HUES48 (cell line): ENCODE results near the gene GRM4.
A peak's percentile ranks its signal among the peaks of the same experiment; 100 is the strongest.
"Not testable (repeated sequence)": the region's sequence is repeated elsewhere in the genome, so short reads cannot be mapped to it uniquely, and the experiment has no call there.

Source experiments
- H3K27ac ChIP-seq: one replicate; pipeline ENCODE4 v1.7.0; 2013; ENCODE audit warnings: low read depth, low read length, inconsistent platforms
- H3K27me3 ChIP-seq: 2 replicates; pipeline ENCODE4 v1.6.1; 2013; ENCODE audit warnings: mild to moderate bottlenecking, low read length; ENCODE audit not compliant: control insufficient read depth, insufficient read depth
- H3K36me3 ChIP-seq: 2 replicates; pipeline ENCODE4 v1.6.1; 2013; ENCODE audit warnings: low read length; ENCODE audit not compliant: control insufficient read depth, insufficient read depth
- H3K4me1 ChIP-seq: 2 replicates; pipeline ENCODE4 v1.6.1; 2013; ENCODE audit warnings: mild to moderate bottlenecking, low read length; ENCODE audit not compliant: control insufficient read depth, insufficient read depth
- H3K4me3 ChIP-seq: 2 replicates; pipeline ENCODE4 v1.5.1; 2013; ENCODE audit warnings: mild to moderate bottlenecking, low read depth, low read length
- H3K9ac ChIP-seq: 2 replicates; pipeline ENCODE4 v1.6.1; 2013; ENCODE audit warnings: mild to moderate bottlenecking, low read depth, low read length, moderate library complexity
- H3K9me3 ChIP-seq: 2 replicates; pipeline ENCODE4 v1.6.1; 2013; ENCODE audit warnings: low read length; ENCODE audit not compliant: control insufficient read depth, insufficient read depth

Gene GRM4

GRCh38 chr6:34146021-34146782 is at the start of gene GRM4:
Gene GRM4 (minus strand): TSS chr6:34146087. CDS start chr6:34133496, 12,591 bp downstream.
- peak within 1 kb of the TSS; percentile 38 for H3K27ac ChIP-seq
- no peak within 1 kb of the TSS; the same call in 1 of the 2 replicates for H3K9ac ChIP-seq
- H3K4me3 ChIP-seq, result peak within 1 kb of the TSS; percentile 77
- H3K36me3 ChIP-seq, result no peaks in the 10 kb centered on the region
- peaks cover 47% of the 10 kb centered on the region for H3K27me3 ChIP-seq
- H3K4me1 ChIP-seq, result peaks cover 54% of the 10 kb centered on the region
- H3K9me3 ChIP-seq, result no peaks in the 10 kb centered on the region

- no peak overlapping the region for H3K9ac ChIP-seq
- no peak overlapping the region for H3K27ac ChIP-seq
- no peaks in the 10 kb centered on the region for H3K36me3 ChIP-seq
- H3K4me3 ChIP-seq, result no peak overlapping the region
- peaks cover 9% of the 10 kb centered on the region for H3K27me3 ChIP-seq
- no peaks in the 10 kb centered on the region for H3K9me3 ChIP-seq
- H3K4me1 ChIP-seq, result peaks cover 3% of the 10 kb centered on the region
Observed at GRCh38 chr6:34194772-34195171, 48.9 kb upstream of the GRM4 start.

GRCh38 chr6:34190504-34191122 is 44.7 kb upstream of the GRM4 start:
- Histone ChIP-seq H3K36me3 (no peaks in the 10 kb centered on the region), H3K4me3 (no peak overlapping the region), H3K27me3 (peaks cover 6% of the 10 kb centered on the region), H3K27ac (no peak overlapping the region), H3K4me1 (no peaks in the 10 kb centered on the region), H3K9ac (no peak overlapping the region), H3K9me3 (no peaks in the 10 kb centered on the region)

- no peak overlapping the region for H3K27ac ChIP-seq
- no peaks in the 10 kb centered on the region for H3K9me3 ChIP-seq
- H3K4me1 ChIP-seq, result no peaks in the 10 kb centered on the region
- no peaks in the 10 kb centered on the region for H3K36me3 ChIP-seq
- no peaks in the 10 kb centered on the region for H3K27me3 ChIP-seq
- H3K9ac ChIP-seq, result no peak overlapping the region
- H3K4me3 ChIP-seq, result no peak overlapping the region
Observed at GRCh38 chr6:34189806-34190503, 44.1 kb upstream of the GRM4 start.

GRCh38 chr6:34184726-34185125 is 38.8 kb upstream of the GRM4 start:
- H3K27ac ChIP-seq, H3K27me3 ChIP-seq, H3K9me3 ChIP-seq, H3K36me3 ChIP-seq, H3K9ac ChIP-seq, H3K4me1 ChIP-seq, H3K4me3 ChIP-seq: not testable (repeated sequence)

GRCh38 chr6:34182751-34183531 is 37.1 kb upstream of the GRM4 start:
- no peaks in the 10 kb centered on the region for H3K4me1 ChIP-seq
- H3K4me3 ChIP-seq, result no peak overlapping the region
- no peaks in the 10 kb centered on the region for H3K9me3 ChIP-seq
- H3K27me3 ChIP-seq, result no peaks in the 10 kb centered on the region
- H3K9ac ChIP-seq, result no peak overlapping the region
- no peaks in the 10 kb centered on the region for H3K36me3 ChIP-seq
- no peak overlapping the region for H3K27ac ChIP-seq

- Histone ChIP-seq H3K9me3 (no peaks in the 10 kb centered on the region), H3K27me3 (no peaks in the 10 kb centered on the region), H3K27ac (no peak overlapping the region), H3K9ac (no peak overlapping the region), H3K4me1 (no peaks in the 10 kb centered on the region), H3K36me3 (no peaks in the 10 kb centered on the region), H3K4me3 (no peak overlapping the region)
Observed at GRCh38 chr6:34181908-34182307, 36.0 kb upstream of the GRM4 start.

GRCh38 chr6:34179106-34179720 is 33.3 kb upstream of the GRM4 start:
- Histone ChIP-seq H3K27ac (no peak overlapping the region), H3K9me3 (no peaks in the 10 kb centered on the region), H3K27me3 (no peaks in the 10 kb centered on the region), H3K9ac (no peak overlapping the region), H3K36me3 (no peaks in the 10 kb centered on the region), H3K4me1 (no peaks in the 10 kb centered on the region), H3K4me3 (no peak overlapping the region)

GRCh38 chr6:34178357-34179105 is 32.6 kb upstream of the GRM4 start:
- no peak overlapping the region for H3K27ac ChIP-seq
- no peaks in the 10 kb centered on the region for H3K36me3 ChIP-seq
- no peak overlapping the region for H3K4me3 ChIP-seq
- H3K4me1 ChIP-seq, result no peaks in the 10 kb centered on the region
- H3K9me3 ChIP-seq, result no peaks in the 10 kb centered on the region
- no peak overlapping the region for H3K9ac ChIP-seq
- no peaks in the 10 kb centered on the region for H3K27me3 ChIP-seq

- H3K4me3 ChIP-seq, result no peak overlapping the region
- no peaks in the 10 kb centered on the region for H3K27me3 ChIP-seq
- no peak overlapping the region for H3K27ac ChIP-seq
- H3K4me1 ChIP-seq, result no peaks in the 10 kb centered on the region
- H3K9me3 ChIP-seq, result no peaks in the 10 kb centered on the region
- H3K36me3 ChIP-seq, result no peaks in the 10 kb centered on the region
- H3K9ac ChIP-seq, result no peak overlapping the region
Observed at GRCh38 chr6:34177181-34177591, 31.3 kb upstream of the GRM4 start.
